ENCODE measurements around the gene AP3B2. TPM values are rescaled to one million over a fixed set of nuclear protein-coding genes. Genes with fewer than 3 reads are reported as not detected.
"Not testable (repeated sequence)": the region's sequence is repeated elsewhere in the genome, so short reads cannot be mapped to it uniquely, and the experiment has no call there.

AP3B2 gene
- total RNA-seq, 1 donor from 2014 or later = 3.8 TPM

DNA sequence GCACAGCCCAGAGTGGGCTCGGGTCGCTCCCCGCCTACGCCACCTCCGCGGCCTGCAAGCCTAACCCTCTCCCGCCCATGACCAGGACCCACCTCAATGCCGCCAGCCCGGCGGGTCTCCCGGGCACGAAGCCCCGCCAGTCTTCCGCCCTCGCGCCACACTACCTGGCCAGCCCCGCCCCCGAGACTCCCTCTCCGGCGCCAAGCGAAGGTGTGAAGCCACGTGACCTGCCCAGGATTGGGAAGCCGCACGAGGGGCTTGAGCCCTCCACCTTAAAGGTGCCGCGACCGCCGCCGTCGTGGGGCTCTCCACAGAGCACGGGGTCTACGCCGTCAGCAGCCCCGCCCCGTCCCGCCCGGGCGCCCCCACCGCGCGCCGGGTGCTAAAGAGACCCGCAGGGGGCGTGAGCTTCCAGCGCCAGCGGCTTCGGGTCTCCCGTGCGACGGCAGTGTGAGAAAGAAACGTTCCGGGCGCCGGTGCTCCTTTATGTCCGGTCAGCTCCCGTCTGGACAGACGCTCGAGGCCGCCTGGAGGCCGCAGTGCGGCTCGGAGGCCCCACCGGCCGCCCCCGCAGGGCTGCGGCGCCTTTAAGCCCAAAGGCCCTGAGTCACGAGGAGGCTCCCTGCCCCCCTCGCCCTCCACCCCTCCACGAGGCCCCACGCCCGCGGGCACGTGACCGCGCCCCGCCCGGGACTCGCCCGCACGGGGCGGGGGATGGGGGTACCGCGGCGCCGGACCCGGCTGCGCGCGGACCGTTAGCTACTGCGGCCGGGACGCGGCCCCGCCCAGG lies 62.4 kb downstream of the AP3B2 start, which contains the start of gene CPEB1:
TSS of gene CPEB1 (minus strand) at position 319 of the 790 bp plus-strand sequence. CDS start 18,904 bp downstream, outside the sequence.
- peaks cover 11% of the 10 kb centered on the region for H3K4me1 ChIP-seq
- intact Hi-C loops (cut with DNase I) = no loop called here
- H3K9me3 ChIP-seq = no peaks in the 10 kb centered on the region
- ATAC-seq (peak; percentile 75), DNase-seq (no peak)
- peaks cover 48% of the 10 kb centered on the region for H3K27me3 ChIP-seq
- H3K4me3 ChIP-seq = peak within 1 kb of the TSS; percentile 53
- H3K27ac ChIP-seq = no peak within 1 kb of the TSS
- no peaks in the 10 kb centered on the region for H3K36me3 ChIP-seq
- peak; percentile 12 for TF ChIP-seq CTCF (IDR thresholded peaks at IDR 0.05)

- H3K4me3 ChIP-seq = peak overlapping the region; percentile 53
- no peaks in the 10 kb centered on the region for H3K36me3 ChIP-seq
- intact Hi-C loops (cut with DNase I) = no loop called here
- ATAC-seq (peak; percentile 7), DNase-seq (no peak)
- no peak overlapping the region for H3K27ac ChIP-seq
- TF ChIP-seq CTCF (IDR thresholded peaks at IDR 0.05) = no peak
- peaks cover 11% of the 10 kb centered on the region for H3K4me1 ChIP-seq
- H3K9me3 ChIP-seq = no peaks in the 10 kb centered on the region
- H3K27me3 ChIP-seq = peaks cover 52% of the 10 kb centered on the region
These were observed 63.2 kb downstream of the AP3B2 start for GRCh38 chr15:82646250-82647044.

DNA sequence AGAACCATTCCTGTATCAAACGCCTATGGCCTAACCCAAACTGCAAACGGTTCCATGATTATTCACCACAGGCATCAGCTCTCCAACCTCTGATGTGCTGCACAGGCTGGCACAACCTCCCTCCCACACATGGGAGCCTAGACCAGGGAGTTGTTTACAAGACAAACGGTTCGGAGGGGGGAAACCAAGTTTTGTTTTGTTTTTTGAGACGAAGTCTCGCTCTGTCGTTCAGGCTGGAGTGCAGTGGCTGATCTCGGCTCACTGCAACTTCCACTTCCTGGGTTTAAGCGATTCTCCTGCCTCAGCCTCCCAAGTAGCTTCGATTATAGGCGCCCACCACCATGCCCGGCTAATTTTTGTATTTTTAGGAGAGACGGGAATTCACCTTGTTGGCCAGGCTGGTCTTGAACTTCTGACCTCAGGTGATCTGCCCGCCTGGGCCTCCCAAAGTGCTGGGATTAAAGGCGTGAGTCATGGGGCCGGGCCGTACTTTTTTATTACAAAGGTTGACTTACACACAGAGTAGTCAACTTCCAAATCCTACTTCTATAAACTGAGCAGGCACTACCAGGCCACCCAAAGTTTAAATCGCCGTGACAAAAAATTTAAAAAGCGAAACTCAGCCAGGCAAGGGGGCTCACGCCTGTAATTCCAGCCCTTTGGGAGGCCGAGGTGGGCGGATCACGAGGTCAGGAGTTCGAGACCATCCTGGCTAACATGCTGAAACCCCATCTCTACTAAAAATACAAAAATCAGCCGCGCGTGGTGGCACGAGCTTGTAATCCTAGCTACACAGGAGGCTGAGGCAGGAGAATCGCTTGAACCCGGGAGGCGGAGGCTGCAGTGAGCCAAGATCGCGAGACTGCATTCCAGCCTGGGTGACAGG lies 64.5 kb downstream of the AP3B2 start:
- H3K9me3 ChIP-seq; H3K4me3 ChIP-seq; intact Hi-C loops (cut with DNase I); ATAC-seq; H3K36me3 ChIP-seq; DNase-seq; H3K27ac ChIP-seq: not testable (repeated sequence)
- Histone ChIP-seq H3K4me1 (peaks cover 11% of the 10 kb centered on the region), H3K27me3 (peaks cover 59% of the 10 kb centered on the region)

DNA sequence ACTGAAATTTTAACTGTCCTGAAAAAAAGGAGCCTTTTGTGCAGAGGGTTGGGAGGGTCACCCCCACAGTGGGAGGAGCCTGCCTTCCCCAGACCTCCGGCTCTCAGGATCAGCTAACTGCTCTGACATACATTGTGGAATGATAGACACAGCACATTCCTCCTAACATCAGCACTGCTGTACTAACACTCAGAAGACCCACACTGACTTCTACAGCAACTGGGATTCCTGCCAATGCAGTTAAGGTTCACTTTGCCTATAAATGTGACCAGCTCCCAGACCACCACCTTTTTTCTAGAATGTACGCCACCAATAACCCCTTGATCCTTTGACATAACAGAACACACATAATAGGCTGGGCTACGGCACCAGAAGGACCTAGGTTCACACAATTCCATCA lies 65.7 kb downstream of the AP3B2 start:
- H3K27me3 ChIP-seq = peaks cover 59% of the 10 kb centered on the region
- no peak overlapping the region for H3K4me3 ChIP-seq
- intact Hi-C loops (cut with DNase I) = no loop called here
- peaks cover 11% of the 10 kb centered on the region for H3K4me1 ChIP-seq
- no peak for TF ChIP-seq CTCF (IDR thresholded peaks at IDR 0.05)
- no peaks in the 10 kb centered on the region for H3K9me3 ChIP-seq
- no peak for ATAC-seq
- H3K27ac ChIP-seq = no peak overlapping the region
- H3K36me3 ChIP-seq = no peaks in the 10 kb centered on the region
- no peak for DNase-seq

- H3K27me3 ChIP-seq = peaks cover 53% of the 10 kb centered on the region
- DNase-seq (no peak), ATAC-seq (no peak)
- TF ChIP-seq CTCF (IDR thresholded peaks at IDR 0.05) = no peak
- peaks cover 11% of the 10 kb centered on the region for H3K4me1 ChIP-seq
- intact Hi-C loops (cut with DNase I) = no loop called here
- H3K9me3 ChIP-seq = no peaks in the 10 kb centered on the region
- no peak overlapping the region for H3K4me3 ChIP-seq
- no peaks in the 10 kb centered on the region for H3K36me3 ChIP-seq
- no peak overlapping the region for H3K27ac ChIP-seq
These were observed 67.0 kb downstream of the AP3B2 start for GRCh38 chr15:82642656-82643055.

All from upper lobe of right lung (tissue), 1 donor.